Liver (tissue), 3 donors: ENCODE results near the gene NAA80.

Source experiments
- FOXA2 ChIP-seq: IDR thresholded peaks from 2 replicates; pipeline ENCODE4 v1.6.1; 2016; ENCODE audit warnings: antibody characterized with exemption
- GABPA ChIP-seq, 2 donors: IDR thresholded peaks in 1 of 2; conservative IDR thresholded peaks in 1 of 2; 2 replicates each; pipeline ENCODE4 v1.6.1; 2016; ENCODE audit warnings: antibody characterized with exemption in 2 of 2, mild to moderate bottlenecking in 1 of 2, moderate library complexity in 1 of 2
- HNF4G ChIP-seq: IDR thresholded peaks from 2 replicates; pipeline ENCODE4 v1.6.1; 2016; ENCODE audit warnings: antibody characterized with exemption
- JUND ChIP-seq, 2 donors: IDR thresholded peaks; 2 replicates each; pipeline ENCODE4 v1.6.1; 2016; ENCODE audit warnings: antibody characterized with exemption in 2 of 2
- RAD21 ChIP-seq, 2 donors: IDR thresholded peaks; 2 replicates each; pipeline ENCODE4 v1.6.1; 2016; ENCODE audit warnings: antibody characterized with exemption in 2 of 2, mild to moderate bottlenecking in 2 of 2
- SP1 ChIP-seq: IDR thresholded peaks from 2 replicates; pipeline ENCODE4 v1.6.1; 2018; ENCODE audit warnings: antibody characterized with exemption, mild to moderate bottlenecking
- TAF1 ChIP-seq: conservative IDR thresholded peaks from 2 replicates; pipeline ENCODE4 v1.6.1; 2016; ENCODE audit warnings: antibody characterized with exemption, mild to moderate bottlenecking
- YY1 ChIP-seq: IDR thresholded peaks from 2 replicates; pipeline ENCODE4 v1.6.1; 2016; ENCODE audit warnings: antibody characterized with exemption, mild to moderate bottlenecking
- TF ChIP-seq, protein P1 (sequence below): fragments of 150-350 bp; IDR thresholded peaks from 2 replicates; pipeline ENCODE4 v1.5.1; 2017; ENCODE audit warnings: improper control_type of control experiment, low read depth, low read length; ENCODE audit not compliant: missing input control
- donor health status: healthy.
- donor health status: healthy.

GRCh38 chr3:50259432-50260026, 39.7 kb downstream of the NAA80 start:
- TF ChIP-seq TAF1 (no peak), RAD21 (IDR thresholded peaks at IDR 0.05) (no peak), FOXA2 (no peak), JUND (IDR thresholded peaks at IDR 0.05) (no peak), SP1 (no peak), YY1 (no peak), HNF4G (no peak), GABPA (IDR thresholded peaks at IDR 0.05 in 1 of 2, conservative IDR thresholded peaks at IDR 0.05 in 1 of 2) (no peak)
- TF ChIP-seq, protein P1, sequence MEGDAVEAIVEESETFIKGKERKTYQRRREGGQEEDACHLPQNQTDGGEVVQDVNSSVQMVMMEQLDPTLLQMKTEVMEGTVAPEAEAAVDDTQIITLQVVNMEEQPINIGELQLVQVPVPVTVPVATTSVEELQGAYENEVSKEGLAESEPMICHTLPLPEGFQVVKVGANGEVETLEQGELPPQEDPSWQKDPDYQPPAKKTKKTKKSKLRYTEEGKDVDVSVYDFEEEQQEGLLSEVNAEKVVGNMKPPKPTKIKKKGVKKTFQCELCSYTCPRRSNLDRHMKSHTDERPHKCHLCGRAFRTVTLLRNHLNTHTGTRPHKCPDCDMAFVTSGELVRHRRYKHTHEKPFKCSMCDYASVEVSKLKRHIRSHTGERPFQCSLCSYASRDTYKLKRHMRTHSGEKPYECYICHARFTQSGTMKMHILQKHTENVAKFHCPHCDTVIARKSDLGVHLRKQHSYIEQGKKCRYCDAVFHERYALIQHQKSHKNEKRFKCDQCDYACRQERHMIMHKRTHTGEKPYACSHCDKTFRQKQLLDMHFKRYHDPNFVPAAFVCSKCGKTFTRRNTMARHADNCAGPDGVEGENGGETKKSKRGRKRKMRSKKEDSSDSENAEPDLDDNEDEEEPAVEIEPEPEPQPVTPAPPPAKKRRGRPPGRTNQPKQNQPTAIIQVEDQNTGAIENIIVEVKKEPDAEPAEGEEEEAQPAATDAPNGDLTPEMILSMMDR: no peak
